HG02642 (cell line): Measurements from ENCODE around the gene ERP27.

Experiments
- ATAC-seq: cut with Tn5 transposase; IDR thresholded peaks from one replicate; pipeline ENCODE4 v1.9.1; 2021; ENCODE audit warnings: mild to moderate bottlenecking; ENCODE audit not compliant: unreplicated experiment, poor library complexity

ERP27 gene

GRCh38 chr12:14960548-14961465 is 22.5 kb upstream of the ERP27 start:
- peak; percentile 45 for ATAC-seq

DNA sequence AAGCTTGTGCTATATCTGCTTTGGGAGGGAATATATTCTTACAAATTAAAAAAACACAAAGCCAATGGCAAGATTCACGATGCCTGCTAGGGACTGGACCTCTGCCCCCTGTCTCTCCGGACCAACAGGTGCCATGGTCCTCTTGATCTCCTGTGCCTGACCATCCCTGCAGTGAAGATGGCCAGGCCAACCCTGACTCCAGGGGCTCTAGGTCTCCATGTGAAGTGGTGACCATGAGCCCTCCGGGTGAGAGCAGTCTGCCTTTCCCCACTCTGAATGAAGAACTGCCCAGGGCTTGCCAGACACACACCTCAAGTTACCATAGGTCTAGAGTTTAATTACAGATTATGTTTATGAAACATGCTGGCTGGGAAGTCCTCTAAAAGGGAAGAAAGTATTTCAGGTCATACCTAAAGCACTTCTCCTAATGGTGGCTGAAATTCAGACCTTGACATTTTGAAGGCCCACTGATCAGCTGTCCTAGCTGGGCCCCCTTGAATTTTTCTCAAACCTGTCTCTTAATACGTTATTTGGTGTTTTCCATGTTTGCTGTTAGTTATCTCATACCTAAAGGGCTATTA is 21.7 kb upstream of the ERP27 start:
- ATAC-seq: no peak

- ATAC-seq: no peak
These were observed 21.1 kb upstream of the ERP27 start for GRCh38 chr12:14959463-14959862.

GRCh38 chr12:14959126-14959440 is 20.7 kb upstream of the ERP27 start:
- ATAC-seq: no peak

- no peak for ATAC-seq
These were observed 20.2 kb upstream of the ERP27 start for GRCh38 chr12:14958361-14959125.

DNA sequence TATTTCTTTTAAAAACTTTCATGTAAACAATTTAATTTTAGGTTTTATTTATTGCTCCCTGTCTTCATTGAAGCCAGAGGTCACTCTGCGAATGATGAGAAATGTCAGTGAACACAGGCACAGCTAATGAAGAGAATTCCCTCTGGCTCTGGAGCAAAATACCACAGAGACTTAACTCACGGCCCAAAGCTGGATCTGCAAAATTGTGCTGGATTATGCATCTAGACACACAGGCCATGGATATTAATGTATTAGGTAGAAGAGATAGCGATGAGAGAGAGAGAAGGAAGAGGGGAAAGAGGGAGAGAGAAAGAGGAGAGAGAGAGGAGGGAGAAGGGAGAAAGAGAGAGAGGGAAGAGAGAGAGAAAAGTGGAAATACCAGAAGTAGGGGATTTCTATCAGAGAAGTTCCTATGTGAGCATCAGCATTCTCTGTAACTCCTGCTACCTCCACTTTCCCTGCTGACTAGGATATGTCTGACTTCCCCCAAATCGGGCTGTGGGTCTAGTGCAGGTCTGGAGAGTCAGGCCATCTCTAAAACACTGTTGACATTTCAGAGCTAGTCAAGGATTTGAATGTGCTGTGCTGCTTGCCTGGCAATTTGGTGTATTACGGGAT is 19.3 kb upstream of the ERP27 start:
- ATAC-seq: no peak

DNA sequence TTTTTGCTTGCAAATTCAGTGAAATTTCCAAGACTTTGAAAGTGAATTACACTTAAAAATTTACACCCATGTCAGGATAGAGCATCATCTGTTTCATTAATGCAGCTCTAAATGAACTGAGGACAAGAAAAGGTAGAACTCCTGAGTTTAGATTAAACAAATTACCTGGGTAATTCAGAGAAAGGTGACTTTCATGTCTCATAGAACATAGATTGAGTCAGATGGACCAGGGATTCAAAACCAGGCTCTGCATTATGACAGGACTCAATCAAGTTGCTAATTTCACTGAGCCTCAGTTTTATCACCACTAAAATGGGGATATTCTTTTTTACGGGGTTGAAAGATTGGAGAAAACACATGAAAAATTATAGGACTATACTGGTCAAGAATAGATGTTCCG is 18.6 kb upstream of the ERP27 start:
- ATAC-seq: no peak

GRCh38 chr12:14956024-14956891 is 17.9 kb upstream of the ERP27 start:
- peak; percentile 35 for ATAC-seq

- ATAC-seq: no peak
These were observed 15.9 kb upstream of the ERP27 start for GRCh38 chr12:14954269-14954668.

DNA sequence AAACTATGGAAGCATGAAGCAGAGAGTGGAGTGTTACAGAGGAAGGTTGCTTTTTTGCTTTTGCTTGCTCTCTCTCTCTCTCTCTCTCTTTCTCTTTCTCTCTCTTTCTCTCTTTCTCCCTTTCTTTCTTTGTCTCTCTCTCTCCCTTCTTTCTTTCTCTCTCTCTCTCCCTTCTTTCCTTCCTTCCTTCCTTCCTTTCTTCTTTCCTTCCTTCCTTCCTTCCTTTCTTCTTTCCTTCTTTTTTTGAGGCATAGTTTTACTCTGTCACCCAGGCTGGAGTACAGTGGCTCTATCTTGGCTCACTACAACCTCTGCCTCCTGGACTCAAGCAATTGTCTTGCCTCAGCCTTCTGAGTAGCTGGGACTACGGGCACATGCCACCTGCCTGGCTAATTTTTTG is 15.4 kb upstream of the ERP27 start:
- no peak for ATAC-seq

- peak; percentile 54 for ATAC-seq
These were observed 14.1 kb upstream of the ERP27 start for GRCh38 chr12:14952299-14952921.

DNA sequence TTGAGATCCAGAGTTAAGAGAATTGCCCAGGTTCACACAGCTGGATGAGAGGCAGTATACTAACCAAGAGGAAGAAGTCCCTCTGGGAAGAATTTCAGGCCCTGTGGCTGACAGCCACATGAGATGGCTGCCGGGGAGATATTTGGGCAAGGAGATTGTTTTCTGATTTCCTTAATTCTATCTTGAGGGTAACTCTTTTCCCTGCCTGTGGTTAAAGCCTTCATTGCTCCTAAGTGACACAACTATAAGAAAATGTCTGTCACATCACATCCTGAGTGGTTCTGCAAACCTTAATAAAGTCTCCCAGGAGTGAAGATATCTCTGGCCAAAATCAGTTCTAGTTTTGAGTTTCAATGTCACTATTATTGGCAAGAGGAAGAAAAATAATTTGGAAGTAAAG is 13.5 kb upstream of the ERP27 start:
- no peak for ATAC-seq

DNA sequence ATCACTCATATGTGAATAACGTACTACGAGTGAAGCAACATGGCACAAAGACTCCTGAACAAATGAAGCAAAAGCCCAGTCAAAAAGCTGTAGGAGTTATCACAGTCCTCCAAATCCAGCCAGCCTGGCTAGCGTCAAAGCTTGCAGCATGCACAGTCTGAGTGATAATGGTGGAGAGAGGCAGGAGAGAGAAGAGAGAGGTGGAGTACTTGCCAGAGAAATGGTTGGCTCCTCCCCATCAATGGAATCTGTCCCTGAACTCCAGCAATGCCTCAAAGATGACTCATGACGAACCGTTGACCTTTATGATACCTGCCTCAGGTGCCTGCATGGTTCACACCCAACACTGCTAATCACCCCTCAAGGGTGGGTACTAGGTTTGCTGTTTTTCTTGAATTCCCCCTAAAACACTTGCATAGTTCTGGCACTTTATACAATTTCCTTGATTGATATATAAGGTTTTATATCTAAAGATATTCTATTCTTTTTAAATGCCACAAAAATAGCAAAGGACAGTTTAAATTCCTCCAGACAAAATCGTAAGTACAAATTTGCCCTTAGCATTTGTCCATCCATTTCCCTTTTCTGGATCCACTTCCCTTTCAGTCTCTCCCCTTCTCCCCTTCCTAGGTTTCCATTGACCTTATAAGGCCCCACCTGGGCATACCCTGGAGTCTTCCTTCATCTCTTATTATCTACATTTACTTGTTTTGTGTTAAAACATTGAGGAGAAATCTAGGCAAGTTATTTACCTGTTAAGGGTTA is 12.8 kb upstream of the ERP27 start:
- ATAC-seq: no peak

DNA sequence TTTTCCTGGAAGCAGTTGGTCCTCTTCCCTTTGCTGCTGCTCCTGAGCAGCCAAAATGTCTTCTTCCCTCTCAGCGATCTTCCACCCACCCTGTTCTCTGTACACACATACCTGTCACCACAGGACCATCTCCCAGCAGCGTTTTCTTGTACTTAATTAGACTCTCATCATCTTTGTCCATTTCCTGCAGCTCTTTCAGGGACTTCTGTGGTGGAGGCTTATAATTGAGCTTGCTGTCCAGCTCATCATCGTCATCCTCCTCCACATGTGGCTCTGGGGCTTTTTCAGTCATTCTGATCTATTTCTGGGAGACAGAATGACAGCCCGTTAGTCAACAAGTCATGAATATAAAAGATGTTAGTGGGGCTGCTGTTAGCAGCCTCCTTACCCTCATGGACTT is 12.1 kb upstream of the ERP27 start:
- ATAC-seq: no peak

DNA sequence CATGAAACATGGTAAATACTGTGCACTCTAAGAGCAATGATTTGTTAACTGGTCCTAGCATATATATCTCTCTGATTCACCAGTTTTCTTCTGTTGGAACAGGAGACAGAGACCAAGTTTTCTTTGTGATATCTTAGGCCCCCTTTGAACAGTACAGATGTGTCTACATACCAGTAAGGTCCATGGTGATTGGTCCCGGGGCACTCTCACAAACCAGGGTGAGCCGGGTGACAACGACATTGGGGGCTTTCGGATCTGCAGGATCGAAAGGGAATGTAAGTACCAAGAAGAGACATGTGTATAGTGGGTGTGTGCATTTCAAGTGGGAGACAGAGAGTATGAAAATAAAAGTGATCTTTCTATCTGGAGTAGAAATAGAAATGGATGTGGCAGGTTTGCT is 11.3 kb upstream of the ERP27 start:
- ATAC-seq: no peak

DNA sequence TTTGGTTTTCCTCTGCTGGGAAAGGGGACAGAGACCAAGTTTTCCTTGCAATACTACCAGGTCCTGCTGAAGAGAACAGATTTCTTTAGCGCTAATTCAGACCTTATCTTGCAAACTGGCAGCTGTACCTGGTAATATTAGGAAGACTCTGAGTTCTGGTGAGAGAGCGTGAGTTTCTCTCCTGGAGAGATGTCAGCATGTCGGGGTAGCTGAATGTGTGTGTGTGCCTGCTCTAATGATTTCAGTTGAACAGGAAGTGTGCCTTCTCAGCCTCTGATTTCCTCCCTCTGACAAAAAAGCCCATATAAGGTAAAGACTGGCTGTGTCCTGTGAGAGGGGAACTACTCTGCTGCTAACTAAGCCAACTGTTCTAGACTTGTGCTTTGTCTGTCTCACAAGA is 10.3 kb upstream of the ERP27 start:
- ATAC-seq: peak; percentile 93

DNA sequence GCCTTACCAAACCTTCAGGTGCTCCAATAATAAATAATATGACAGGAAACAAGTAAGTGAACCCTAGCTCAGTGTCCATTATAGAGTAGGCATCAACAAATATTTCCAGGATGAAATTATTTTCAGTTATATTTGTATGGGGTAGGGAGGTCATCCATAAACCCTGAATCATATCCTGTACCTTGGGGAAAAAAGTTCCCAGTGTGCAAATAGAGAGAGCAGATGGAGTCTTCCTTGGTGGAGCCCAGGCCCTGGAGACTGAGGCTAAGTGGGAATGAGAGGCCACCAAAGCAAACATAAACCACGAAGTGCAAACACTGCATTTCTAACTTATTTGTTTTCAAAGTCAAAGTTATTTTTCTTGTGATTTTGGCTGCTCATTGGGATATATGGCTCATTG is 8.5 kb upstream of the ERP27 start:
- no peak for ATAC-seq

DNA sequence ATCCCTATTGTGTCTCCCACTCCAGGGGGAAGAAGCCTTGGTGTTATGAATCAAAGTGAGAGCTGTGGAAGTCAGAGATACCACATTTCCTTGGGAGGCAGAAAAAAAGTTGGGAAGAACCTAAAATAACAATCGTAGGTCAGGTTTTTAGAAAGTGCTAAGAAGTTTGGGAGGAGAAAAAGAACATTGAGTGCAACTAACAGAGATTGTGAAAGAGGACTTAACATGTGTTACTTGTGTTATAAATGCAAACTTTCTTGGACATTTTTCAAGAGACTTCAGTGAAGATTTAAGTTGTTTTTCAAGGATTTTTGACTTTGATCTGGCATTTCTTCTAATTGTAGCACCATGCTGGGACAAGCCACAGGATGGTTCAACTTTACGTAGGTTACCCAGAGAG is 7.8 kb upstream of the ERP27 start:
- no peak for ATAC-seq
